Stomach (tissue), 9 donors: ENCODE data around the gene MZT2A. TPM values are rescaled to one million over a fixed set of nuclear protein-coding genes. Genes with fewer than 3 reads are reported as not detected.
"Not testable (repeated sequence)": the region's sequence is repeated elsewhere in the genome, so short reads cannot be mapped to it uniquely, and the experiment has no call there.

Experiments
- DNase-seq, 2 donors: peaks; one replicate each; pipeline versions ENCODE4 v3.0.0 to v3.0.0-alpha.2; 2013 to 2019
- H3K27ac ChIP-seq, 5 donors: fragments of 200-600 bp in 4 of 5; sonication (generic) in 4 of 5; one replicate each; pipeline ENCODE4 v1.5.1; 2013 to 2019; ENCODE audit warnings: mild to moderate bottlenecking in 1 of 5, moderate library complexity in 1 of 5
- H3K27me3 ChIP-seq, 3 donors: fragments of 200-600 bp; sonication (generic); one replicate each; pipeline ENCODE4 v1.5.1; 2017 to 2019; ENCODE audit warnings: mixed run types in 1 of 3
- H3K36me3 ChIP-seq, 4 donors: fragments of 200-600 bp; sonication (generic); 1 replicate in 3 of 4; 2 replicates in 1 of 4; pipeline ENCODE4 v1.5.1; 2016 to 2019
- H3K4me1 ChIP-seq, 4 donors: fragments of 200-600 bp; sonication (generic); one replicate each; pipeline ENCODE4 v1.5.1; 2016 to 2019
- H3K4me3 ChIP-seq, 4 donors: fragments of 200-600 bp; sonication (generic) in 3 of 4; one replicate each; pipeline ENCODE4 v1.5.1; 2016 to 2019; ENCODE audit warnings: mild to moderate bottlenecking in 1 of 4
- H3K9me3 ChIP-seq, 4 donors: fragments of 200-600 bp; sonication (generic); one replicate each; pipeline ENCODE4 v1.5.1; 2016 to 2019
- CTCF ChIP-seq, 7 experiments: fragments of 450-650 bp in 4 of 7; fragments of 200-600 bp in 3 of 7; sonication (generic) in 3 of 7; IDR thresholded peaks; one replicate each; pipeline ENCODE4 v1.5.1; 2016 to 2019; ENCODE audit warnings: antibody characterized with exemption in 7 of 7, control low read depth in 2 of 7, mild to moderate bottlenecking in 1 of 7
- EP300 ChIP-seq: sonication (generic); formaldehyde crosslinking; IDR thresholded peaks from one replicate; pipeline ENCODE4 v1.6.1; 2017; ENCODE audit warnings: antibody characterized with exemption
- POLR2A ChIP-seq, 4 donors: fragments of 450-650 bp; IDR thresholded peaks; one replicate each; pipeline ENCODE4 v1.6.1; 2016; ENCODE audit warnings: antibody characterized with exemption in 4 of 4, control low read depth in 2 of 4, mild to moderate bottlenecking in 1 of 4, moderate library complexity in 1 of 4
- POLR2AphosphoS5 ChIP-seq, 3 donors: sonication (generic); formaldehyde crosslinking; IDR thresholded peaks; one replicate each; pipeline ENCODE4 v1.6.1; 2016; ENCODE audit warnings: antibody characterized with exemption in 3 of 3
- WGBS, 5 donors: extraction: QIAGEN DNeasy Blood & Tissue Kit in 3 of 5; methylation state at CpG; one replicate each; pipeline versions ENCODE4 v1.1.5 to v1.1.7; 2013 to 2018; 5-methylcytosine and 5-hydroxymethylcytosine counted together
- intact Hi-C: fragments of 100-400 bp; cut with DNase I; formaldehyde crosslinking; loops from one replicate; pipeline ENCODE4 v1.15.1; 2023; ENCODE audit warnings: low total_unique reads
- polyA plus RNA-seq, 3 donors: library from polyadenylated mRNA; stranded (reverse); fragments of 200-250 nt; gene quantifications; one replicate each; pipeline ENCODE4 v1.2.3, GENCODE V29; 2013
- total RNA-seq, 5 donors: library from RNA; depleted of rRNA; stranded (reverse); fragments of >200 nt; gene quantifications; one replicate each; pipeline versions ENCODE4 v1.1.0 to v1.2.3, GENCODE V29; 2014 to 2016
- donor health status: healthy with polysubstance abuse.
- donor health status: Bipolar disorder and iron deficiency.
- donor health status: healthy.

MZT2A gene
- total and polyA plus RNA-seq, 8 donors, result 11.6 to 231 (median 123) TPM; not detected in 1

- no peaks in the 10 kb centered on the region for H3K9me3 ChIP-seq
- intact Hi-C loops, result no loop called here
- H3K27me3 ChIP-seq, result no peaks in the 10 kb centered on the region
- peak overlapping the region; percentile 89 to 95 (median 93) for H3K27ac ChIP-seq
- peaks cover 0 to 5% (median 0%) of the 10 kb centered on the region in 4 donors for H3K36me3 ChIP-seq
- peaks cover 15 to 55% (median 37%) of the 10 kb centered on the region in 4 donors for H3K4me1 ChIP-seq
- H3K4me3 ChIP-seq, result peak overlapping the region; percentile 74 to 94 (median 86)
- DNase-seq, result peak; percentile 93 to 98
- 0 to 1% (median 0%) methylated on average over 4 to 79 of the region's 79 CpGs for WGBS, 5 donors
- no peak for TF ChIP-seq POLR2A (IDR thresholded peaks at IDR 0.05)
- no peak for TF ChIP-seq EP300
- peak in 5 of 7 experiments; percentile 65 to 94 (median 77) for TF ChIP-seq CTCF (IDR thresholded peaks at IDR 0.05)
- peak; percentile 14 to 72 (median 62) for TF ChIP-seq POLR2AphosphoS5 (IDR thresholded peaks at IDR 0.05)
Measured at GRCh38 chr2:131492418-131493198, 411 bp upstream of the MZT2A start.

GRCh38 chr2:131491469-131491836 lies 744 bp downstream of the MZT2A start:
- Histone ChIP-seq H3K4me1 (peaks cover 15 to 55% (median 37%) of the 10 kb centered on the region in 4 donors), H3K4me3 (peak overlapping the region; percentile 74 to 94 (median 86)), H3K27ac (peak overlapping the region in 1 of 5 donors; percentile 94)
- H3K9me3 ChIP-seq, H3K36me3 ChIP-seq, H3K27me3 ChIP-seq, intact Hi-C loops: not testable (repeated sequence)
- peak in 1 of 2 donors; percentile 28 for DNase-seq
- 8 to 26% (median 16%) methylated on average over 7 to 22 of the region's 22 CpGs for WGBS, 5 donors

DNA sequence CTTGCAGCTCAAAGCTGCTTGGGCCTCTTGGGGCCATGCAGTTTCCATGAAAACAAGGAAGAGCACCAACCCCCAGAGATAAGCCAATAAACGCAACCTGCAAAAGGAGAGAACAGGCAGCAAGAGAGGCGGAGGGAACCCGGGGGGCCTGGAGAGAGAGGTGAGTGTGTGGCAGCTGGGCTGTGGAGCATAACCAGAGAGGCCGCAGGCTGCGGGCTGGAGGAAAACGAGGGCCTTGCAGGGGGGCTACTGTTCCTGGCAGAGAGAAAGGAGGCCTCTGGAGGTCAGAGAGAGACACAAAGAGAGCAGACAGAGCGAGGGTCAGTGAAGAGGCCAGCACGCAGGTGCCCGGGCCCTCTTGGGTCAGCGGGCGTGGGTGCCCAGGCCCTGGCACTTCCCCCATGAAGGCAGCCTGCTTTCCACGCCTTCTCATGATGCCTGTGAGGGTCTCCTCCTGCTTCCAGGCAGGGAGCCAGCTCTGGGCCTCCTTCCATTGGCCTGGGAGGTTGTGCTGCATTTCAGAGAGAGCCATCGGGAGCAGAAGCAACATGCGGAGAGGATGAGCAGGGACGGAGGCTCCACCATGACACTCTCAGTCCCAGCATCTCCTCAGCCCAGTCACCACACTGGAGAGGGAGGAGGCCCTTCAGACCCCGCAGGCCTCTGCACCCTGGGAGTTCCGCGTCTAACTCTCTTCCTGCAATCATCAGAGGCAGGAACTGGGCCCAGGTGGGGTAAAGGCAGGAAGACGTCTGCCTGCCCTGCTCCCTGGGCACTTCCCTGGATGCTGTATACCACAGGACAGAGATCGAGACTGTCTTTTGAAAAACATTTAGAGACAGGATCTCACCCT lies 1.4 kb downstream of the MZT2A start:
- peak in 1 of 2 donors; percentile 56 for DNase-seq
- H3K9me3 ChIP-seq, intact Hi-C loops, H3K36me3 ChIP-seq, H3K27me3 ChIP-seq: not testable (repeated sequence)
- peak overlapping the region; percentile 74 to 94 (median 86) for H3K4me3 ChIP-seq
- 52 to 66% (median 65%) methylated on average over 12 to 20 of the region's 20 CpGs for WGBS, 5 donors
- peak overlapping the region in 1 of 5 donors; percentile 94 for H3K27ac ChIP-seq
- peaks cover 15 to 50% (median 37%) of the 10 kb centered on the region in 4 donors for H3K4me1 ChIP-seq

DNA sequence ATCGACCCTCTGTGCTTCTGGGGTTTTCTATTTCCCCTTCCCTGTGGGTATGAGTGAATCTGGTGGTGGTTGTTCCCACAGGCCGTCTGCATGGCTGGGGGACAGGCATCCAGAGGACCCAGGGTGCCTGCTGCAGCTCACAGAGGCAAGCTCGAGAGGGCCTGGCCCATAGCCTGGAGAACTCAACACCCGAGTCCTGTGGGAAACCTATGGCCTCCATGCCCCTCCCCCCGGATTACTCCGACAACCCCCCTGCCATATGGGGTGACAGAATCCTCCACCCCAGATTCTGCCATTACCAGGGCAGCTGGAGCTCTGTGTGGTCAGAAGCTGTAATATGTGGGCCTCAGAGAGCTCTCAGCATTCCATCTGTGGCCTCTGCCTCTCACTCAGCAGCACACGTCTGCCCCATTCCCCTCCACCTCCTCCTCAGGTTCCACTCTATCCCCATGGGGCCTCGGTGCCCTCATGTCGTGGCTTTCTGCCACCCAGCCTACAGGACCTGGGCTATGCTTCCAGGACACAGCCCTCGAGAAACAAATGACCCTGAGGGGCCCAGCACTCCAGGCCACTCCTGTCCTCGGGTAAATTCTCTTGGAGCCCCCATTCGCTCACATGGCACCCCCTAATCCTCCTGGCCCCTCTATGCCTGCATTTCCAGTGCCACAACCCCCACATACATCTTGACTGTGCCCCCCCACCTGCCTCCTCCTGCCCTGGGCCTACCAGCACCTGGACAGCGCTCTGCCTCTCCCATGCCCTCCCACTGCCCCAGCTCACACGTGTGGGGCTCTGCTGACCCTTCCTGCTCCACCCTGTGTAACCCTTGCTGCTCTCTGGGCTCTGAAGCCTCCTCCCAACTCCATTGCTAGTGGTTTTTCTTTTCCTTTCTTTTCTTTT lies 3.6 kb downstream of the MZT2A start:
- WGBS, 5 donors, result 81 to 82% (median 81%) methylated on average over 13 to 14 of the region's 14 CpGs
- no peaks in the 10 kb centered on the region for H3K27me3 ChIP-seq
- DNase-seq, result no peak
- no peak overlapping the region for H3K4me3 ChIP-seq
- H3K4me1 ChIP-seq, result peaks cover 7 to 28% (median 19%) of the 10 kb centered on the region in 4 donors
- intact Hi-C loops, result loop anchor here (10.0 kb wide), 1 partner anchor 1304 kb away; the partner anchor contains the start of genes MZT2B and SMPD4
- H3K36me3 ChIP-seq, result peaks cover 0 to 16% (median 9%) of the 10 kb centered on the region in 4 donors
- TF ChIP-seq CTCF (IDR thresholded peaks at IDR 0.05) (no peak), POLR2A (IDR thresholded peaks at IDR 0.05) (no peak), POLR2AphosphoS5 (IDR thresholded peaks at IDR 0.05) (no peak), EP300 (no peak)
- H3K27ac ChIP-seq, result no peak overlapping the region
- no peaks in the 10 kb centered on the region for H3K9me3 ChIP-seq

- WGBS, 5 donors, result 86 to 90% (median 88%) methylated on average over 14 of the region's 14 CpGs
- Histone ChIP-seq H3K36me3 (peaks cover 0 to 29% (median 21%) of the 10 kb centered on the region in 4 donors), H3K4me1 (peaks cover 5 to 22% (median 15%) of the 10 kb centered on the region in 4 donors)
- not testable (repeated sequence) for H3K9me3 ChIP-seq, H3K27ac ChIP-seq, H3K27me3 ChIP-seq, DNase-seq, H3K4me3 ChIP-seq
- intact Hi-C loops, result loop anchor here (10.0 kb wide), 1 partner anchor 1302 kb away; the partner anchor contains the start of genes MZT2B and SMPD4
Measured at GRCh38 chr2:131486201-131486902, 5.8 kb downstream of the MZT2A start.

GRCh38 chr2:131484906-131485460 lies 7.2 kb downstream of the MZT2A start:
- not testable (repeated sequence) for H3K4me3 ChIP-seq, H3K27me3 ChIP-seq, H3K4me1 ChIP-seq, H3K27ac ChIP-seq, DNase-seq, H3K9me3 ChIP-seq
- 78 to 89% (median 82%) methylated on average over 11 of the region's 11 CpGs for WGBS, 5 donors
- H3K36me3 ChIP-seq, result peaks cover 0 to 29% (median 21%) of the 10 kb centered on the region in 4 donors
- intact Hi-C loops, result loop anchor here (10.0 kb wide), 1 partner anchor 1300 kb away; the partner anchor contains the start of genes MZT2B and SMPD4

DNA sequence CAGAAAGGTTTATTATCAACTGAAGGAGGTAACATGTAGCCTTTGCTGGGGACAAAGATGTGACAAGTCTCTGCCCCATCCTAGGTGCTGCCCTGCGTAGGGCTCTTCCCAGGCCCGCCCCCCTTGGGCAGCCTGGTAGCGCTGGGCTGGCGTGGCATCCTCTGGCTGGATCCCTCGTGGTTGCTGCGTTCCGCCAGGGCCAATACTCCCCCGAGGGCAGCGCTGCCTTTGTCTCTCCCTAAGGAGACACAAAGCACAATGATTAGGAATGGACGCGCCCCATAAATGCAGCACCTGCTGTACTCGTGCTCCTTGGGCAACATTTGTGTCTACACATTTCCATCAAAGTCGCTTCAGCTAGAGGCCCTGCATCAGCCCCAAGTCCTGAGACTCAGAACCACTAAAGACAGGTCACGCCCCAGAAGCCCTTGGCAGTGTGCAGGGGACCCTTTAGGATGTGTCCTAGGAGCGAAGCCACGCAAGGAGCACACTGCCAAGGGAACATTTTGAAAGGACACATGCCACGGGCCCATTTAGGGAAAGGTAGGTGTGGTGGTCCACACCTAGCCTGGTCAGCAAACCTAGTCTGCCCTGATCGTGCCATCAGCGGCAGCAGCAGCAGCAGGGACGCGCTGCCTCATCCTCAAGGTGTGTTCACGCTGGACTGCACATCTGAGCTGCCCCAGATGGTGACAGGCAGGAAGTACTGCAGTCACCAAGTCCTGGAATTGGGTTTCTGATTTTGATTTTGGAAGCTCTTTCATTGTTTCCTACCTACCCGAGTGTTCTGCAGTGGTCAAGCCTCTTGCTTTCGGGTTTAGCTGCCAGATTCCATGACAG lies 8.0 kb downstream of the MZT2A start:
- not testable (repeated sequence) for DNase-seq, H3K27ac ChIP-seq, H3K4me3 ChIP-seq, H3K9me3 ChIP-seq, H3K27me3 ChIP-seq, H3K4me1 ChIP-seq
- peaks cover 0 to 29% (median 21%) of the 10 kb centered on the region in 4 donors for H3K36me3 ChIP-seq
- intact Hi-C loops, result loop anchor here (10.0 kb wide), 1 partner anchor 1299 kb away; the partner anchor contains the start of genes MZT2B and SMPD4
- 93 to 94% (median 93%) methylated on average over 18 to 23 of the region's 24 CpGs for WGBS, 5 donors
